ENCODE measurements around the gene C2orf81. TPM values are rescaled to one million over a fixed set of nuclear protein-coding genes. Genes with fewer than 3 reads are reported as not detected.

The C2orf81 gene
- total RNA-seq, 1 donor from 2014 or later, result 3.7 TPM

DNA sequence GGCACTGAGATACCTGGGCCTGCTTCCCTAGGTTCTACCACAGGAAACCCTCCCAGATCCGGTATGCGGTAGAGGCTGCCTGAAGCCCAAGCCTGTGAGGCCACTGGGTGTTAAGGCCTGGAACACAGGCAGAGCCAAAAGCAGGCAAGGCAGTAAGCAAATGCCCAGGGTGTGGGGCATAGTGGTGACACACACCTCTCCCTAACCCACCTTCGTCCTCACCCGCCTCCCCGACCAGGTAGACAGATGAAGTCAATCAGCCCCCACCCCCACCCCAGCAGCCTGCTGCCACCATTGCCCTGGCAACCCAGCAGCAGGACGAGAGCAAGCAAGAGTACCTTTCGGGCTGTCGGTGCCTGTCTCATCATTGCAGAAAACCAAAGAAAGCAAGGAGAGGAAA, 47.4 kb downstream of the C2orf81 start:
- H3K36me3 Mint-ChIP-seq (ENCODE audit: unreplicated experiment), result peaks cover 13% of the 10 kb centered on the region
- H3K27me3 Mint-ChIP-seq (ENCODE audit: unreplicated experiment), result peaks cover 19% of the 10 kb centered on the region
- H3K27ac Mint-ChIP-seq (ENCODE audit: unreplicated experiment), result peak overlapping the region; percentile 100
- DNase-seq, result peak; percentile 29
- H3K9me3 Mint-ChIP-seq (ENCODE audit: unreplicated experiment), result peaks cover 21% of the 10 kb centered on the region
- no peak for TF ChIP-seq CTCF (IDR thresholded peaks at IDR 0.05; ENCODE audit: partially characterized antibody, unreplicated experiment)
- H3K4me1 Mint-ChIP-seq (ENCODE audit: low read depth, unreplicated experiment), result peaks cover 32% of the 10 kb centered on the region
- peak overlapping the region; percentile 98 for H3K4me3 Mint-ChIP-seq (ENCODE audit: unreplicated experiment)

- H3K9me3 Mint-ChIP-seq (ENCODE audit: unreplicated experiment), result peaks cover 24% of the 10 kb centered on the region
- peak overlapping the region; percentile 98 for H3K4me3 Mint-ChIP-seq (ENCODE audit: unreplicated experiment)
- peak; percentile 81 for DNase-seq
- peak overlapping the region; percentile 100 for H3K27ac Mint-ChIP-seq (ENCODE audit: unreplicated experiment)
- peaks cover 13% of the 10 kb centered on the region for H3K36me3 Mint-ChIP-seq (ENCODE audit: unreplicated experiment)
- peaks cover 19% of the 10 kb centered on the region for H3K27me3 Mint-ChIP-seq (ENCODE audit: unreplicated experiment)
- peaks cover 27% of the 10 kb centered on the region for H3K4me1 Mint-ChIP-seq (ENCODE audit: low read depth, unreplicated experiment)
- no peak for TF ChIP-seq CTCF (IDR thresholded peaks at IDR 0.05; ENCODE audit: partially characterized antibody, unreplicated experiment)
Observed at GRCh38 chr2:74373221-74373676, 48.2 kb downstream of the C2orf81 start.

GRCh38 chr2:74372674-74373073, 48.7 kb downstream of the C2orf81 start:
- Mint-ChIP-seq H3K4me1 (ENCODE audit: low read depth, unreplicated experiment) (peaks cover 27% of the 10 kb centered on the region), H3K27me3 (ENCODE audit: unreplicated experiment) (peaks cover 21% of the 10 kb centered on the region), H3K4me3 (ENCODE audit: unreplicated experiment) (peak overlapping the region; percentile 98), H3K27ac (ENCODE audit: unreplicated experiment) (peak overlapping the region; percentile 100), H3K9me3 (ENCODE audit: unreplicated experiment) (peaks cover 27% of the 10 kb centered on the region), H3K36me3 (ENCODE audit: unreplicated experiment) (peaks cover 11% of the 10 kb centered on the region)
- no peak for TF ChIP-seq CTCF (IDR thresholded peaks at IDR 0.05; ENCODE audit: partially characterized antibody, unreplicated experiment)
- DNase-seq, result no peak

DNA sequence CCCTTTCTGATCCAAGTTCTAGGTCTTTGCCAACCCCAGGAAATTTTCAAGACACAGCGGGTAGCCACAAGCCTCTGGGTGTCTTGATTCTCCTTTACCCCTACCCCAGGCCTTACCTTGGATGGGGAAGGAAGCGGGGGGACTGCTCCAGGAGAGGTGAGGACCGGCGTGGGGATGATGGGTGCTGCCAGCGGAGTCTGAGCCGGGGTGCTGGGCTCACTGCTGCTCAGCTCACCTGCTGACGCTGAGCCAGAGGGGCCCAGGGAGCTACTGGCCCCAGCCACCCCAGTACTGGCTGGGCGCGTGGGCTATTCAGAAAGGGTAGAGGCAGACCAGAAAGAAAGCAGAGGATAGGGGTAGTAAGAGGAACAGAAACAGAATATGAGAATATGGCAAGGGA, 50.0 kb downstream of the C2orf81 start:
- Mint-ChIP-seq H3K4me3 (ENCODE audit: unreplicated experiment) (peak overlapping the region; percentile 98), H3K27me3 (ENCODE audit: unreplicated experiment) (peaks cover 27% of the 10 kb centered on the region), H3K27ac (ENCODE audit: unreplicated experiment) (peak overlapping the region; percentile 65), H3K36me3 (ENCODE audit: unreplicated experiment) (peaks cover 10% of the 10 kb centered on the region), H3K4me1 (ENCODE audit: low read depth, unreplicated experiment) (peaks cover 27% of the 10 kb centered on the region), H3K9me3 (ENCODE audit: unreplicated experiment) (peaks cover 33% of the 10 kb centered on the region)
- no peak for DNase-seq
- TF ChIP-seq CTCF (IDR thresholded peaks at IDR 0.05; ENCODE audit: partially characterized antibody, unreplicated experiment), result no peak

GRCh38 chr2:74369976-74370375, 51.4 kb downstream of the C2orf81 start:
- H3K36me3 Mint-ChIP-seq (ENCODE audit: unreplicated experiment), result peaks cover 12% of the 10 kb centered on the region

More at GRCh38 chr2:74369976-74370375, 51.4 kb downstream of the C2orf81 start:
- peaks cover 31% of the 10 kb centered on the region for H3K4me1 Mint-ChIP-seq (ENCODE audit: low read depth, unreplicated experiment)
- no peak overlapping the region for H3K27ac Mint-ChIP-seq (ENCODE audit: unreplicated experiment)
- peaks cover 42% of the 10 kb centered on the region for H3K9me3 Mint-ChIP-seq (ENCODE audit: unreplicated experiment)
- H3K27me3 Mint-ChIP-seq (ENCODE audit: unreplicated experiment), result peaks cover 30% of the 10 kb centered on the region
- no peak overlapping the region for H3K4me3 Mint-ChIP-seq (ENCODE audit: unreplicated experiment)
- TF ChIP-seq CTCF (IDR thresholded peaks at IDR 0.05; ENCODE audit: partially characterized antibody, unreplicated experiment), result no peak
- DNase-seq, result no peak
